Endothelial cell of umbilical vein (primary cell): Measurements from ENCODE around the gene EXD1. TPM values are rescaled to one million over a fixed set of nuclear protein-coding genes. Genes with fewer than 3 reads are reported as not detected.

ENCODE experiments used
- BruUV-seq: library from RNA; stranded (reverse); fragments of 400-500 nt; replicated peaks from 2 replicates; lab custom pipeline; 2021; lab: Mats Ljungman, UMichigan
- CTCF ChIA-PET: fragments of 300-600, 350-600 bp; sonication (Branson Sonifier 250); formaldehyde crosslinking; loops from one replicate; lab custom pipeline; 2021; ENCODE audit warnings: antibody characterized with exemption, inconsistent platforms; lab: Charles Lee
- POLR2A ChIA-PET: fragments of 300-600, 350-600 bp; sonication (Branson Sonifier 250); formaldehyde crosslinking; loops from one replicate; lab custom pipeline; 2021; ENCODE audit warnings: antibody characterized with exemption, inconsistent platforms; lab: Charles Lee
- DNase-seq: peaks from one replicate; pipeline ENCODE4 v3.0.0-alpha.2; 2011; ENCODE audit warnings: low read depth, low spot score
- FAIRE-seq: peaks from 2 replicates; lab custom pipeline; 2011; peaks lifted over from hg19 to GRCh38; lab: Jason Lieb, UNC
- H2AFZ ChIP-seq: 2 replicates; pipeline ENCODE4 v1.6.0; 2012; ENCODE audit warnings: low read depth, low read length, control low read depth, inconsistent platforms
- H3K27ac ChIP-seq: 2 replicates; pipeline ENCODE4 v1.5.1; 2011; ENCODE audit warnings: low read depth, mild to moderate bottlenecking, control low read depth, low read length, moderate library complexity; ENCODE audit not compliant: insufficient read depth
- H3K27me3 ChIP-seq, 2 experiments: 2 replicates each; pipeline versions ENCODE4 v1.6.0 to v1.6.1; 2011; ENCODE audit warnings: low read length in 2 of 2, mixed read lengths in 1 of 2; ENCODE audit not compliant: control insufficient read depth in 2 of 2, insufficient read depth in 2 of 2
- H3K36me3 ChIP-seq, 2 experiments: 2 replicates in 1 of 2; 3 replicates in 1 of 2; pipeline ENCODE4 v1.5.1; 2011; ENCODE audit warnings: low read length in 2 of 2, mild to moderate bottlenecking in 1 of 2, moderate library complexity in 1 of 2; ENCODE audit not compliant: control insufficient read depth in 2 of 2, insufficient read depth in 2 of 2; ENCODE audit errors: extremely low read depth in 1 of 2
- H3K4me1 ChIP-seq: 3 replicates; pipeline ENCODE4 v1.5.1; 2011; ENCODE audit warnings: mild to moderate bottlenecking, low read length; ENCODE audit not compliant: control insufficient read depth, insufficient read depth; ENCODE audit errors: extremely low read depth
- H3K4me2 ChIP-seq: 2 replicates; pipeline ENCODE4 v1.6.1; 2011; ENCODE audit warnings: low read length, control low read depth, mixed read lengths; ENCODE audit not compliant: insufficient read depth
- H3K4me3 ChIP-seq, 3 experiments: fragments of 200-600 bp in 1 of 3; sonication (generic), shearing (Covaris generic) in 1 of 3; replicated peaks in 1 of 3; 2 replicates each; pipeline ENCODE4 v1.5.1; 2011 to 2016; ENCODE audit warnings: control low read depth in 3 of 3, low read length in 3 of 3, mild to moderate bottlenecking in 2 of 3, inconsistent platforms in 1 of 3, low read depth in 1 of 3, moderate library complexity in 1 of 3; ENCODE audit not compliant: insufficient read depth in 1 of 3
- H3K79me2 ChIP-seq: 2 replicates; pipeline ENCODE4 v1.6.0; 2012; ENCODE audit warnings: low read length, inconsistent platforms; ENCODE audit not compliant: control insufficient read depth, insufficient read depth
- H3K9ac ChIP-seq: replicated peaks from 2 replicates; pipeline ENCODE3; 2011; ENCODE audit warnings: low read length, control low read depth; ENCODE audit not compliant: insufficient read depth; ENCODE audit errors: extremely low read depth
- H3K9me1 ChIP-seq: replicated peaks from 3 replicates; pipeline ENCODE4 v1.6.0; 2011; ENCODE audit warnings: mild to moderate bottlenecking, low read length; ENCODE audit not compliant: control insufficient read depth, insufficient read depth; ENCODE audit errors: extremely low read depth
- H3K9me3 ChIP-seq: replicated peaks from 2 replicates; pipeline ENCODE4 v1.5.1; 2012; ENCODE audit warnings: low read length, inconsistent platforms; ENCODE audit not compliant: control insufficient read depth, insufficient read depth
- H4K20me1 ChIP-seq: replicated peaks from 2 replicates; pipeline ENCODE3; 2011; ENCODE audit warnings: mild to moderate bottlenecking, low read length; ENCODE audit not compliant: control insufficient read depth, insufficient read depth; ENCODE audit errors: extremely low read depth
- EZH2 ChIP-seq: IDR thresholded peaks from 2 replicates; pipeline ENCODE4 v1.6.1; 2012; ENCODE audit warnings: borderline replicate concordance, low read depth, mild to moderate bottlenecking, moderate library complexity, low read length, inconsistent platforms; ENCODE audit not compliant: severe bottlenecking
- FOS ChIP-seq: IDR thresholded peaks from 2 replicates; pipeline ENCODE4 v1.6.1; 2011; ENCODE audit warnings: mild to moderate bottlenecking, low read length, moderate library complexity, borderline replicate concordance; ENCODE audit not compliant: insufficient read depth
- GATA2 ChIP-seq: IDR thresholded peaks from 2 replicates; pipeline ENCODE4 v1.7.0; 2011; ENCODE audit warnings: low read depth, mild to moderate bottlenecking, moderate library complexity, mixed read lengths, low read length; ENCODE audit not compliant: insufficient read length, insufficient read depth
- JUN ChIP-seq: IDR thresholded peaks from 2 replicates; pipeline ENCODE4 v1.6.1; 2011; ENCODE audit warnings: borderline replicate concordance, low read depth; ENCODE audit not compliant: insufficient read length, insufficient read depth
- MYC ChIP-seq: IDR thresholded peaks from one replicate; pipeline ENCODE4 v1.6.1; 2011; ENCODE audit warnings: mild to moderate bottlenecking, low read depth, low read length
- POLR2A ChIP-seq: IDR thresholded peaks from 2 replicates; pipeline ENCODE4 v1.6.1; 2012; ENCODE audit warnings: low read depth, mild to moderate bottlenecking, control low read depth, low read length
- POLR2AphosphoS5 ChIP-seq: IDR thresholded peaks from 2 replicates; pipeline ENCODE4 v1.6.1; 2012; ENCODE audit warnings: low read depth, mild to moderate bottlenecking, control low read depth, low read length, moderate library complexity; ENCODE audit not compliant: insufficient read depth
- dilution Hi-C: fragments of 300-500 bp; cut with MboI; formaldehyde crosslinking; loops from one replicate; pipeline ENCODE4 v1.15.0; 2019; ENCODE audit warnings: low sequenced_read_pairs; ENCODE audit not compliant: extremely low pct_ligation_motif_present
- intact Hi-C: fragments of 100-400 bp; cut with micrococcal nuclease; formaldehyde crosslinking; loops from one replicate; pipeline ENCODE4 v1.10.0; 2022
- polyA plus RNA-seq, 4 experiments: library from polyadenylated mRNA; depleted of rRNA in 3 of 4; stranded (reverse) in 3 of 4; unstranded in 1 of 4; fragments of >200 nt; gene quantifications; 2 replicates each; pipeline versions ENCODE4 v1.2.1 to v1.2.3, GENCODE V29; 2011 to 2012; ENCODE audit warnings: missing spikeins in 1 of 4
- total RNA-seq: library from RNA; stranded (reverse); gene quantifications from 2 replicates; pipeline ENCODE4 v1.2.3, GENCODE V29; 2021
- TF ChIP-seq, protein P1 (sequence below), 2 donors: IDR thresholded peaks; 1 replicate in 1 of 2; 2 replicates in 1 of 2; pipeline ENCODE4 v1.5.1; 2011; ENCODE audit warnings: low read length in 2 of 2, mild to moderate bottlenecking in 2 of 2, moderate library complexity in 2 of 2, control low read depth in 1 of 2, inconsistent platforms in 1 of 2, low read depth in 1 of 2; ENCODE audit not compliant: insufficient read depth in 1 of 2; ENCODE audit errors: extremely low read depth in 1 of 2
- TF ChIP-seq, protein P2 (sequence below): IDR thresholded peaks from 2 replicates; pipeline ENCODE4 v1.6.1; 2011; ENCODE audit not compliant: insufficient read depth, insufficient read length

EXD1 gene
- total and polyA plus RNA-seq, 2 donors (not counting 3 experiments of a cell fraction or from before 2014, with no cell fraction given), result not detected

DNA sequence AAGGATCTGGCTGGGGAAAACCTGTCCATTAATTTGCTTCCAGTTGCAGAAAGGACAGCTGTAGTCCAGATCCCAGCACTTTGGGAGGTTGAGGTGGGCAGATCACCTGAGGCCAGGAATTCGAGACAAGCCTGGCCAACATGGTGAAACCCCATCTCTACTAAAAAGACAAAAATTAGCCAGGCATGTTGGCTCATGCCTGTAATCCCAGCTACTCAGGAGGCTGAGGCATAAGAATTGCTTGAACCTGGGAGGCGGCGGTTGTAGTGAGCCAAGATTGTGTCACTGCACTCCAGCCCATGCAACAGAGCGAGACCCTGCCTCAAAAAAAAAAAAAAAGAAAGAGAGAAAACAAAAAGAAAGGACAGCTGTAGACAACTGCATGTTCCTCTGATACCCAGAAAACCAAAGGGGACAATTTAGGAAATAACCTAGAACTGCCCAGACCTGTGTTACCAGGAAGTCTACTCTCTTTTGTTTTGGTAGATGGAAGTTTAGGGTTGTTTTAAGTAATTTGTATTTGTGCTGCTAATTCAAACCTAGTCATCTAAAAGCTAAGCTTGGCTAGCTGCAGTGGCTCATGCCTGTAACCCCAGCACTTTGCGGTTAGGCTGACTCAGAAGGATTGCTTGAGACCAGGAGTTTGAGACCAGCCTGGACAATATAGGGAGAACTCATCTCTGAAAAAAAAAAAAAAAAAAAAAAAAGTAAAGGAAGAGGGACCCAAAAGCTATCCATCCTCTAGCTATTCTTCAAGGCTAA lies 22.7 kb downstream of the EXD1 start:
- FAIRE-seq, result no peak
- H3K36me3 ChIP-seq, result no peaks in the 10 kb centered on the region
- BruUV-seq, result no TSS peak
- no peak overlapping the region for H3K27ac ChIP-seq
- H3K4me3 ChIP-seq, result no peak overlapping the region
- H2AFZ ChIP-seq, result no peak overlapping the region
- no peak overlapping the region for H3K9ac ChIP-seq
- H3K27me3 ChIP-seq, result peaks cover 0 to 4% of the 10 kb centered on the region in 2 experiments
- no peaks in the 10 kb centered on the region for H3K9me1 ChIP-seq
- H4K20me1 ChIP-seq, result no peaks in the 10 kb centered on the region
- H3K4me1 ChIP-seq, result no peaks in the 10 kb centered on the region
- H3K4me2 ChIP-seq, result no peak overlapping the region
- intact Hi-C loops (no loop called here), dilution Hi-C loops (no loop called here)
- TF ChIP-seq, protein P1, sequence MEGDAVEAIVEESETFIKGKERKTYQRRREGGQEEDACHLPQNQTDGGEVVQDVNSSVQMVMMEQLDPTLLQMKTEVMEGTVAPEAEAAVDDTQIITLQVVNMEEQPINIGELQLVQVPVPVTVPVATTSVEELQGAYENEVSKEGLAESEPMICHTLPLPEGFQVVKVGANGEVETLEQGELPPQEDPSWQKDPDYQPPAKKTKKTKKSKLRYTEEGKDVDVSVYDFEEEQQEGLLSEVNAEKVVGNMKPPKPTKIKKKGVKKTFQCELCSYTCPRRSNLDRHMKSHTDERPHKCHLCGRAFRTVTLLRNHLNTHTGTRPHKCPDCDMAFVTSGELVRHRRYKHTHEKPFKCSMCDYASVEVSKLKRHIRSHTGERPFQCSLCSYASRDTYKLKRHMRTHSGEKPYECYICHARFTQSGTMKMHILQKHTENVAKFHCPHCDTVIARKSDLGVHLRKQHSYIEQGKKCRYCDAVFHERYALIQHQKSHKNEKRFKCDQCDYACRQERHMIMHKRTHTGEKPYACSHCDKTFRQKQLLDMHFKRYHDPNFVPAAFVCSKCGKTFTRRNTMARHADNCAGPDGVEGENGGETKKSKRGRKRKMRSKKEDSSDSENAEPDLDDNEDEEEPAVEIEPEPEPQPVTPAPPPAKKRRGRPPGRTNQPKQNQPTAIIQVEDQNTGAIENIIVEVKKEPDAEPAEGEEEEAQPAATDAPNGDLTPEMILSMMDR (IDR thresholded peaks at IDR 0.05; ENCODE audit: extremely low read depth in 1 of 2, insufficient read depth in 1 of 2, low read depth in 1 of 2, low read length in 2 of 2), result no peak
- TF ChIP-seq POLR2A (no peak), JUN (no peak)
- no peak for DNase-seq
- H3K79me2 ChIP-seq, result no peaks in the 10 kb centered on the region
- CTCF ChIA-PET, result interaction anchor here (0.7 to 2.1 kb wide), 3 partner anchors 11 to 23 kb away, joined by 3 to 6 read pairs (median 4); no protein-coding TSS in a partner anchor
- POLR2A ChIA-PET, result interaction anchor here (0.6 to 0.7 kb wide), 2 partner anchors 92 to 257 kb away, joined by 4 to 6 read pairs; partner anchors contain the start of gene INO80
- H3K9me3 ChIP-seq, result no peaks in the 10 kb centered on the region

DNA sequence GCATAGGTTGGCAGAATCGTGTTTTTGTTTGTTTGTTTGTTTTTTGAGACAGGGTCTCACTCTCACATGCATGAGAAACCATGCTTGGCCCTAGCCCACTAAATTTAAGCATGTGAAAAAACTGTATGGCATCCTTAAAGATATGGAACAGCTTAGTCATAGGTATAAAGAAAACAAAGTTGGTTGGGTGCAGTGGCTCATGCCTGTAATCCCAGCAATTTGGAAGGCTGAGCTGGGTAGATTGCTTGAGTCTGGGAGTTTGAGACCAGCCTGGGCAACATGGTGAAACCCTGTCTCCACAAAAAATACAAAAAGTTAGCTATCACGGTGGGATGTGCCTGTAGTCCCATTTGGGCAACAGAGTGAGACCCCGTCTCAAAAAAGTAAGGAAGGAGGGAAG lies 25.2 kb downstream of the EXD1 start:
- intact Hi-C loops, result no loop called here
- Histone ChIP-seq H3K9ac (no peak overlapping the region), H3K9me1 (no peaks in the 10 kb centered on the region), H3K4me3 (no peak overlapping the region), H3K27ac (no peak overlapping the region), H3K79me2 (no peaks in the 10 kb centered on the region), H3K27me3 (peaks cover 0 to 4% of the 10 kb centered on the region in 2 experiments), H4K20me1 (no peaks in the 10 kb centered on the region), H2AFZ (no peak overlapping the region), H3K4me2 (no peak overlapping the region), H3K4me1 (no peaks in the 10 kb centered on the region), H3K9me3 (no peaks in the 10 kb centered on the region), H3K36me3 (no peaks in the 10 kb centered on the region)
- BruUV-seq, result no TSS peak
- no peak for TF ChIP-seq GATA2
- TF ChIP-seq POLR2AphosphoS5, result no peak
- TF ChIP-seq FOS, result no peak
- TF ChIP-seq JUN, result no peak
- TF ChIP-seq, protein P1 (IDR thresholded peaks at IDR 0.05; ENCODE audit: extremely low read depth in 1 of 2, insufficient read depth in 1 of 2, low read depth in 1 of 2, low read length in 2 of 2), result no peak
- no peak for TF ChIP-seq EZH2
- TF ChIP-seq POLR2A, result no peak
- TF ChIP-seq, protein P2, sequence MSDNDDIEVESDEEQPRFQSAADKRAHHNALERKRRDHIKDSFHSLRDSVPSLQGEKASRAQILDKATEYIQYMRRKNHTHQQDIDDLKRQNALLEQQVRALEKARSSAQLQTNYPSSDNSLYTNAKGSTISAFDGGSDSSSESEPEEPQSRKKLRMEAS, result no peak
- TF ChIP-seq MYC, result no peak
- FAIRE-seq, result peak; percentile 4
- POLR2A ChIA-PET, result no interaction called here
- dilution Hi-C loops, result no loop called here
- DNase-seq, result no peak
- CTCF ChIA-PET, result no interaction called here
